Stimulated activated CD4-positive, alpha-beta T cell treated with anti-CD3 and anti-CD28 coated beads, Interleukin-15, amount 100 ng/mL, for 1 hour (primary cell): ENCODE measurements around the gene ATP6V1C2.

Experiments
- DNase-seq, 2 donors: peaks; one replicate each; pipeline ENCODE4 v3.0.0-alpha.2; 2020; ENCODE audit warnings: low read depth in 1 of 2, low spot score in 1 of 2

ATP6V1C2 gene

DNA sequence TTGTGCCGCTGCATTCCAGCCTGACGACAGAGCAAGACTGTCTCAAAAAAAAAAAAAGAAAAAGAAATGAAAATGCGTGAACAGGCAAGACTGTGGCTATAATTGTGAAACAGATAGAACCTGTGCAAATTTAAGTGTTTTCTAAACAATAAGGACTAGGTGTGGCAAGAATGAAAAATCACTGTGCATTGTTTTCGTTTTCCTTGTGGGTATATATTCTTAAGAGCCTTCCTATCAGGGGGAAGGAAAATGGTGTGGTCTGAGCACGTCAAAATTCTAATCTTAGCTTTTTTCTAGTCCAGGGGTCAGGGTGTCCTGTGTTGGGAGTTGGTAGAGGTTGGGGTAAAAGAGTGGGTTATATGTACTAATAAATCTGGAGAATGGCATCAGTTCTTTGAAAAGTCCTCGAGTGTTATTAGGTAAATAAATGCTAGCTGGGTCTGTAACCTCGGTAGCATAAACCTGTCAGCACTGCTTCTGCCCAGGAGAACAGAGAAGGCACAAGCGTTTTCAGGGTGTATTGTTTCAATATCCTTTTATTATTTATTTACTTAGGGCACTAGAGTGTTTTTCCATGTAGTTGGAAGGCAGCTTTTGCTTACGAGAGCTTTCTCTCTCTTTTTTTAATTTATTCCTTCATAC is 11.6 kb downstream of the ATP6V1C2 start:
- DNase-seq, result no peak

DNA sequence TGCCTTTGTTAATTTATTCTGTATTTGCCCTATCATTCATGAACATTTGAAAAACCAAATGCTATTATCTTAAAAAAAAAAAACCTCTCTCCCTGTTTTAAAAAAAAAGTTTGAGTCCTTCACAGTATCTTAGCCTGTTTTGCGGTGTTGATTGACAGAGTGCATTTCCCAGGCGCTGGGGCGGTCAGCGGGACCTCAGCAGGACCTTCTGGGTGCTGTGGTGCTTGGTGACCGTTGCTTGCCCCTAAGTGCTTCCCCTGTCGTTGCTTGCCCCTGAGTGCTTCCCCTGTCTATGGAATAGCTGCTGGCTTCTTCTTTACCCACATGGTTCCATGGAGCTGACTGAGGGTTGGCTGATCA is 12.1 kb downstream of the ATP6V1C2 start:
- DNase-seq, result no peak

DNA sequence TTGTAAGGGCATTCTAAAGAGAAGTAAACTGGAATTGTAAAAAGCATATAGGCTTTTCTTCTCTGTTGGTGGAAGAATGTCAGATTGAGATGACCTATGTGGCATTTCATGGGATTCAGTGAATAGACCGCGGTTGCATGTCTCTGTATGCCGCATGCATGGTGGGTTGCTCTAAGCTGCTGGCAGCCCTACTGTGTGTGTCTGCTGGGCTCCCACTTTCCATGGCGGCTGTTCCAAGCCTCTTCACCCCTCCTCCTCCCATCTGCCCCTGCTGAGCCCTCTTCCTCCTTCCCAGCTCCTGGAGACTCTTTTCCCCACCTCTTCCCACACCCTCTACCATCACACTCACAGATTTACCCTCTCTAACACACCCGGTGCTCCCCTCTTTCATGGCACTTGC is 12.6 kb downstream of the ATP6V1C2 start:
- DNase-seq, result no peak

DNA sequence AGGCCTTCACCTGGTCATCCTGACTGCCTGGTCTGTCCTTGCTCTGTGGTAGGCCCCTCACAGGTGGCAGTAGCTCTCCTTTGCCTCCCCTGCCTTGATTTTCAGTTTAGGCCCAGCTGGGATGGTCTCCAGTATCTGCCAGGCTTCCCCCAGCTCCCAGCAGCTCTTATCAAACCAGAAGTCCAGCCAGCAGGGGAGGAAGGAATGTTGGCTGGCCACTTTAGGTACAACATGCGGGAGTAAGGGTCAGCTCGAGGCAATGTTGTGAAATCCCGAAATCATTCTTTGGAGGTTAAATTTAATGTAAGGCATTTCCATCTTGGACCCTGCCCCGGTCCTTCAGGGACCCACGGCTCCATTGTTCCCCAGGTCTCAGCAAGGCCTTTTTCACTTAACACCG is 16.8 kb downstream of the ATP6V1C2 start:
- no peak for DNase-seq

DNA sequence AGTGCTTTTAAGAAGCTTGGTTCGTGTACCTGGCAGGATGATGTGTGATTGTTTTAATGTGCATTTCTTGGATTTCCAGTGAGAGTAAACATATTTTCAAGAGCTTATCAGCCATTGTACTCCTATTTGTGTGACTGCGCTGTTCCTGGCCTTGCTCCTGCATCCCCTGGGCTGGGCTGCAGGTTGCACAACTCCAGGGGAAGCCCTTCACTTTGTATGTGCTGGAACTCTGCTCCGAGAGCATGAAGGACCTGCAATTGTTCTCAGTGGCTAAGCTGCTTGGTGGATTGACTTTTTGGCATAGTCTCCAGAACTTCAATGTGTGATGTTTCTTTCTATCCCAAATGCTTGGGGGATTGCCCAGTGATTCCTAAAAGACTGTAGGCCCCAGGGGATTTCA is 18.8 kb downstream of the ATP6V1C2 start:
- DNase-seq, result no peak

DNA sequence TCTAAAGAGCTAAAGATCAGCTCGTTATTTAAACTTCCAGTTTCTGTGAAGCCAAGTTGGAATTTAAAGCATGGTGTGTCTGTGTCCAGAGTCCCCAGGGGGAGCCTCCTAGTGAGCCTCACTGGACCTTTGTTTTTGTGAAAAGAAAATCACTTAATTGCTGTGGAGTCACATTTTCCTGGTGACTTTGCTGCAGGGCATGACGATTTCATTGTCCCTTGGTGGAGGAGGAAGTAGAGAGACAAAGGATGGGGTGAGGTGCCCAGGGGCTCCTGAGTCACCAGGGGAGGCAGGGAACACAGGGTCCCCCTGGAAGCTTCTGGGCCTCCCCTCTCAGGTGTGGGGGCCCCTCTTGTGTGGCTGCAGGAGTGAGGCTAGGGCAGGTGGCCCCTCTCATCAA is 19.7 kb downstream of the ATP6V1C2 start:
- DNase-seq, result no peak

DNA sequence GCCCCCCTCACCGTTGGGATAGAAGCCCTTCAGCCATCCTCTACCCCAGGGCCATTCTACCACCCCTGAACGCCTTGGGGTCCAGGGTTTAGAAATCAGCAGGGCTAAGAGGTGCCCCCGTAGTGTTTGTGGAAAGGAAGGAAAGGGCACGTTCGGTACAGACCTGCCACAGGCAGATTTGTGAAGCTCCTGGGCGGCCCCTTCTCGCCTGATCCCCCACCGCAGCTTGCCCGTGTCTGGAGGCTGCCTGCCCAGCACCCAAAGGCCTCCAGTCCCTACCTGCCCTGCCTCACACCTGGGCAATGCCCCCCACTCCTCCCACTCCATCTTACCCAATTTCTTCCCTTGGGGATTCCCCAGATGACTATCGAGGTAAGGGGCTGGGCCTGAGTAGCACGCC is 21.2 kb downstream of the ATP6V1C2 start:
- DNase-seq, result no peak

DNA sequence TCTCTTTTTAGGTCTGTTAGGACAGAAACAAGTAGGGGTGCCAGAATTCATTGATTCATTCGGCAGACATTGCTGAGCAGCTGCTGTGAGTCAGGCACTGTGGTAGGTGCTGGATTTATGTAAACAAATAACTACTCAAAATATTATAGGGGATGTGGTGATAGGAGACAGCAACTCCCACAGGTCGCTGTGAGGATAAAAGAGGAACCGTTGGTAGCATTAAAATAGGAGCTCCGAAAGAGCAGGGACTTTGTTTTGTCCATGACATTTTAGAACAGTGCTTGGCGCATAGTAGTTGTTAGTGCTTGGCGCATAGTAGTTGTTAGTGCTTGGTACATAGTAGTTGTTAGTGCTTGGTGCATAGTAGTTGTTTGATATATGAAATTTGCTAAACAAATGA is 29.2 kb downstream of the ATP6V1C2 start:
- no peak for DNase-seq

DNA sequence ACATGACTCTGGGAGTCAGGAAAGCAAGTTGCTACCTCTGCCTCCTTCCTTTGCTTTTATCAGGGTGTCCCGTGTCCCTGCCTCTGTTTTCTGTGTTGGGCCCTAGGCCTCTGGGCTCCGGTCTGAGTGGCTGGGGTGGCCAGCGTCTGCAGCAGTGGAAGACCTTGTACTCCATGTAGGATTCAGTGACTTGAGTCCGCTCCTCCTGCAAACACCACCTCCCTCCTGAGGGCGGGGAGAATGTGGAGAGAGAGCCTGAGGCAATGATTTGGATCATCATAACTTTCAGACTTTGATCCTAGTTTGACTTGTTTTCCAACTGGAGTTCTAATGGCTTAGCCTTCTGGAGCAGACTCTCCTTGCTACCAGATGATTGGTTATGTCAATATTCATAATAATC is 30.8 kb downstream of the ATP6V1C2 start:
- DNase-seq, result no peak

DNA sequence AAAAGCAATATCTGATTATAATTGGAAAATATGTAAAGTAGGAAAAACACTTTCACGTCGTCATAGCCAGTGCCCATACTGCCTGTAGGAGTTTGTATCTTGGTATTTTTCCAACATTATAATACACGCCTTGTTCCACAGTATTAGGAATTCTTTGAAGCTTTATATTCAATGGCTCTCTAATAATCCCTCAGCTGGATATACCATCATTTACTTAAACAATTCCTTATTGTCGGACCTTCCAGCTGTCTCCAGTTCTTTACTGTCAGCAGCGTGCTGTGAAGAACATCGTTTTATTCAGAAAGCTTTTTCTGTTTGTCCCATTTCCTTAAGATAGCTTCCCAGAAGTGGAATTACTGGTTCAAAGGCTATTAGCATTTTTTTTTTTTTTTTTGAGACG is 31.7 kb downstream of the ATP6V1C2 start:
- no peak for DNase-seq

DNA sequence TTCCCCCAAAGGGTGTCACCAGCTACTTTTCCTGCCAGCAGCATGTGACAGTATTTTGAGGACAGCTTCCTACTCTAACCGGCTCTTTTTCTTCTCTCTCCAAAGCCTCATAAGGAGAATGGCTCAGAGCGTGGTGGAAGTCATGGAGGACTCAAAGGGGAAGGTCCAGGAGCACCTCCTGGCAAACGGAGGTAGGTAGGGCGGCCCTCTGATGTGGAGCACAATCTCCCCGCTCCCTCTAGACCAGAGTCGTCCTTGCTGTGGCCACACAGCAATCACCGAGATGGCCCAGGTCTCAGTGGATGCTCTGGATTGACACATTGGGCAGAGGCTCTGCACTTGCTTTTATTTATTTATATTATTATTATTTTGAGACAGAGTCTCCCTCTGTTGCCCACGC is 32.4 kb downstream of the ATP6V1C2 start:
- no peak for DNase-seq

DNA sequence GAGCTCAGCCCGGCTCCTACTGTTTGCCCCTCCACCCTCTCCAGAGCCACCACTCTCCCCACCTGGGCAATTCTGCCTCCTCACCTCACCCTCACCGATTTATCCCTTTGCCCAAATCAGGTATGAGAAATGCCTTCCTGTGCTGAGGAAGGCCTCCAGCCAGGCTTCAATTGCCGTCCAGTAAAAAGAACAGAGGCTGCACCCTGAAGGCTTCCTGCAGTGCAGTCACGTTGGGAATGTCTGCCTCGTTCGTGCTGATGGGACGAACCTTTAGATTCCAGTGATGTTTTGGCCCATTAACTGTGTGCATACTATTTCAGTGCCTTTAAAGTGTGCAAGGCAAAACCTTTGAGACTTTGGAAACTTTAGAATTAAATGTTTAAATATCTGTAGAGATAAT is 34.2 kb downstream of the ATP6V1C2 start:
- DNase-seq, result no peak

DNA sequence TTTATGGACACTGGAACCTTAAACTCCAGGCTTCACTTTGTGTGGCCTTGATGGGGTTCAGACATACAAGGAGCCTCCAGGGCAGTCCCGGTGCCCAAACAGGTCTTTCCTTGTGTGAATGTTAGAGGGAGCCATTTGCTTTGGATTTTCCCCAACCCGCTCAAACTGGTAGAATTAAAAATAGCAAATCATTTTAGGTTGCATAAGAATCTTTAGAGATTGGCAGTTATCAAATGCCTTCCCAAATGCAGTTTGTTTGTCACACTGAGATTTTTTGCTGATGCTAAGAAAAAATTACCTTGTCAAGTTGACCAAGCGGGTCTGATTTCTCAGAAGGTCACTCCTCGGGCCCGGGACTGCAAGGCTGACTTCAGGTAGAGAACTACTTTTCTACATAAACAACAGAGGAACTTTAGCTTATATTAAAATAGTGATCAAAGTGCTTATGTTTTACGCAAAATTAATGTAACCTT is 36.4 kb downstream of the ATP6V1C2 start:
- no peak for DNase-seq

DNA sequence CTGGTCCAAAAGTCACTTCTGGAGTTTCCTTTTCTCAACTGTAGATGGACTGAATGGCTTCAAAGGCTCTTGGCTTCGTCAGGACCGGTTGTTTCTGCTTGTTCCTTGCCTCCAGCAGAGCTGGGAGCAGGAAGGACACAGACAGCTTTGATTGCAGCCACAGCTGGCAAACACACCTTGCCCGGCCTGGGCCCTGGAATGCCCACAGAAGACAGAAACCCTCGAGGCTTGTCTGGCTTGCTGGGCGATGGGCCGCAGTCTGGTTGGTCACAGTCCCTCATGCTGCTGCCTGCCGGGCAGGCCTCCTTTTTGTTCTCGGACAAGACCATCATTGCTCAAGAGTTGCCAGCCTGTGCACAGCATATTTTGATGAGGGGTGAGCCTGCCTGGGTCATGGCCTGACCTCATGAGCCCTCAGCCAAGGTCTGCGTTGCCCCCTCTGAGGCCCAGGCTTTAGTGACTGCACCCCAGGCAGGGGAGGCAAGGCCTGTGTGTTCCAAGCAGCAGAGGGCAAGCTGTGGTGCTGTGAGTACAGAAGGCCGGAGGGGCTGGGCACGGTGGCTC is 37.8 kb downstream of the ATP6V1C2 start:
- no peak for DNase-seq

DNA sequence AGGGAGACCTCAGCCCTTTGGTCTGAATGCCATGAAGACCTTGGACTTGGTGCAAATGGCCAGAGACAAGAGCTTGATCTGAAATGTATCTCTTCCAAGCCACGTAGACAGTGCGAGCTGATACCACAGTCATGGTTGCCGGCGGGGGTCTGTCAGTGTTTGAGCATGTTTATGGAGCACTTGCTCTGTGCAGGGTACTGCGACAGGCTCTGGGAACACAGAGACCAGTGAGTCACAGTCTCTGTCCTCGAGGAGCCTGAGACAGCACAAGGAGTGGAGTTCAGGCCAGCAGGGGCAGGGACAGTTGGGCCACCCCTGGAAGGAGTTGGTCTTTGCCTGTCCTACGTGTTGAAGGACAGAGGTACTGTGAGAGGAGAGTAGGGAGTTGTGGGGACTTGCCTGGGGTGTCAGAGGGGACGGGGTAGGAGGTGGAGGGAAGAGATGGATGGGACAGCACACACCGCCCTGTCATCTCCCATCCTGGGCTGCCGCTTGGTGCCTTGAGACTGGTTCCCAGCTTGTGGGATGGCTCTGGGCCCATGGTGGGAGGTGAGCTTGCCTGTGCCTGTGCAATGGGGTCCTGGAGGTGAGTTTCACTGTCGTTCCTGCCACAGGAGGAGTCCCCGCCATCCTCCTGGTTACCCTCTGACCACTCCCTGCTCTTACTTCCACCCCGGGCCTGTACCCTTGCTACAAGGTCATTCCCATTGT is 39.5 kb downstream of the ATP6V1C2 start:
- no peak for DNase-seq

DNA sequence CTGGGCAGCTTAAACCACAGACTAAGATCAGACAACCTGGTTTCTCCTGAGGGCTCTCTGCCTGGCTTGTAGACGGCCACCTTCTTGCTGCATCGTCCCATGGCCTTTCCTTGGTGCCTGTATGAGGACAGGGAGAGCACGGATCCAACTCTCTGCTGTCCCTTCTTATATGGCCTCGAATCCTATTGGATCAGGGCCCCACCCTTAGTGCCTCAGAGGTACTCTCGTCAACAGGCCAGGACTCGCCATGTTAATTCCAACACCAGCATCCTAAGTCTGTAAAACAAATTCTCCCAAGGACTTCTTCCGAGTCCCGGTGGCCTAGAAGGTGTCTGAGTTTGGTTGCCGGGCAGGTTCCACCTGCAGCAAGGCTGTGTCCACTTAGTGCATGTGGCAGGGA is 40.2 kb downstream of the ATP6V1C2 start:
- no peak for DNase-seq

DNA sequence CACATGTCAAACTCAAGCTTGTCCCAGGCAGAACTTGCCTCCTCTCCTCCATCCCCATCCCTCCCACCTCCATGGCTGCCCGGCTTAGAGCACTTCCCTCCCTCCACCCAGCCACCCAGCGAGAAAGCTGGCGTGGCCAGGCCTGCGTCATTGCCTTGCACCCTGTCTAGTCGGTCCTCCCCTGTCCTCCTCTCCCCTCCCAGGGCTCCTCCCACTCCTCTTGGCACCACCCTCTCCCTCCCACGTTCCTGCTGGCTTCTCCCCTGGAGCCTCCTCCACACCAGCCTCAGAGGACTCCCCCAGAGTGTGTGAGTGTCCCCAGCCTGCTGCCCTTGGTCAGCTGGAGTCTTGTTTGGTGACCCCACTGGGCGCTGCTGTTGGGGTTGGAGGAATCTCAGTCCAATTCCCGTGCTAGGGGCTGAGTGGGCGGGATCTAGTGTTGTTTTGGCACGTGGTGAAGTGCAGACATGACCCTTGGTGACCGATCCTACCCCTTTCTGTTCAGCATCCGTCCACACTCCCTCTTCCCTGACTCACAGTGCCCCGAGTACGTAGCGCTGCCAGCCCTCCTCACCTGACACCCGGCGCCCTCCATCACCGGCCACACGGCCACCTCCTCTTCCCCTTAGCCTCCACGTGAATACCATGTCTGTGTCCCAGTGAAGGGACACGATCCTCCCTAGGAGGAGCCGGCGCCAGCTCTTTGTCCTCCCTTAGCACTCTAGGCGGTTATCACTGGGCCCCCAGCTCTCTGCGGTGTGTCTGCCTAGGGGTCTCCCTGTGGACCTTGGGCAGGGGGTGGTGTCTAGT is 41.4 kb downstream of the ATP6V1C2 start:
- no peak for DNase-seq

DNA sequence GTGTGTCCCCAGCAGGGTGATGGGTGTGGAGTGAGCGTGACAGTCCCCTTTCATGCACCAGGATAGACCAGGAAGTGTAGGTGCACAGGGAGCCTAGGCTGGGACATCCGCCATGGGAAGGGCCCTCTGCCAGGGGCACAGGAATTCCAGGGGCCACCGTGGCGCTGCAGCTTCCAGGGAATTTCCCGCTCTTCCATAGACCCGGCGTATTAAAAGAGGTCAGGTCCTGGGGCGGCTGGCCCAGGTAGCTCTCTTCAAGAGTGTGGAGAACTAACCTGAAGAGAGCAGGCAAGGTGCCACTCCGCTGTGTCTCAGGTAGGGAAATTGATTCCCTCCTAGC is 42.0 kb downstream of the ATP6V1C2 start:
- DNase-seq, result no peak

DNA sequence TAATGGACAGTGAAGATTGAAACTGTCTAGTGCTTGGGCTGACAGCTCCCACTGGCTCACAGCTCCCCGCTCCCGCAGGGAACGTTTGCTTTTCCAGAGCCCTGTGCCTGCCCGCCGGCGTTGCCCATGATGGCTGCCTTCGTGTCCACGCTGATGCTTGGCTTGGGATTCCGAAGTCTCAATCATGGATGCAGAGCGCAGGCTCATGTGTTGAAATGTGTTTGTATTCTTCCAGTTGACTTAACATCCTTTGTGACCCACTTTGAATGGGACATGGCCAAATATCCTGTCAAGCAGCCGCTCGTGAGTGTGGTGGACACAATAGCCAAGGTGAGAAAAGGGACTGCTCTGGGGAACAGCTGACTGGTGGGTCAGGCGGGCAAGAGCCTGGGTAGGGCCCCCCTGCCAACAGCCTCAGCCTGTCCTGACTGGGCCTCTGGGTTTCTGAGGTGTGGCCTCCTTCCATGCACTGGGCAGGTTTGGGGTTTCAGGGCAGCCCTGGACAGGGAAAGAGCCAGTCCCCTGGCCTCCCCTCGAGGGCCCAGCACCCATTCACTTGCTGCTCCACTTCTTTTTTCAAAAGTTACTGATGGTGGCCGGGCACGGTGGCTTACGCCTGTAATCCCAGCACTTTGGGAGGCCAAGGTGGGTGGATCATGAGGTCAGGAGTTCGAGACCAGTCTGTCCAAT is 42.8 kb downstream of the ATP6V1C2 start:
- no peak for DNase-seq

DNA sequence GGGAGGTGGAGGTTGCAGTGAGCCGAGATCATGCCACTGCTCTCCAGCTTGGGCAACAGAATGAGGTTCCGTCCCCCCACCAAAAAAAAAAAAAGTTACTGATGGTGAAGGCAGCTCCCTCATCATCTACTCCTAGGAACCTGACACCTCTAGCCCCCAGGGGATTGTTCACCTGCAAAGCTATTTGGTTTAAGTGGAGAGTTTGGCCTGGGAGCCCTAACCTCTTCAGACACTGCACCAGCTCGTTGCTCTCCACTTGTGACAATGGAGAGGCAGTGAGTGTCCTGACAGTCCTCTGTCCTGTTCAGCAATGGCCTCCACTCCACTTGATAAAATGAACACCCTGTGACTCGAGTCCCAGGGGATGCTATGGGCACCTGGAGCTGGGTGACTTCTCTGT is 43.5 kb downstream of the ATP6V1C2 start:
- DNase-seq, result no peak

DNA sequence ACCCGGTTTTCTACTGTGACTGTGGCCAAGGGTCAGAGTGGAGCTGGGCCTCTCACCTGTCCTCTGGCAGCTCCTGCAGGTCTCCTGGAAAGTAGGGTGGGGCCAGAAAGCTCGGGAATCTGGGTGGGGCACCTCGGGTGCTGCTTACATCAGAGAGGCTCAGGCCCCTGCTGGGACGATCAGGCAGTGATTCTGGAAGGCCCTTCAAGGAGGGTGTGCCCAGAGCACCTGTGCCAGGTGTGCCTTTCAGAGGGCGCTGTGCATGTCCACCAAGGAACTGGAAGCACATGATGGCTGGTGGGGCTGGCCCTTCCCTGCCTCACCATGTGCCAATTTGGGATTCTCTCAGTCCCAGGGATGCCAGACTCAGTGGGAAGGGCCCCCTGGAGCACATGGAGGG is 44.0 kb downstream of the ATP6V1C2 start:
- DNase-seq, result no peak

DNA sequence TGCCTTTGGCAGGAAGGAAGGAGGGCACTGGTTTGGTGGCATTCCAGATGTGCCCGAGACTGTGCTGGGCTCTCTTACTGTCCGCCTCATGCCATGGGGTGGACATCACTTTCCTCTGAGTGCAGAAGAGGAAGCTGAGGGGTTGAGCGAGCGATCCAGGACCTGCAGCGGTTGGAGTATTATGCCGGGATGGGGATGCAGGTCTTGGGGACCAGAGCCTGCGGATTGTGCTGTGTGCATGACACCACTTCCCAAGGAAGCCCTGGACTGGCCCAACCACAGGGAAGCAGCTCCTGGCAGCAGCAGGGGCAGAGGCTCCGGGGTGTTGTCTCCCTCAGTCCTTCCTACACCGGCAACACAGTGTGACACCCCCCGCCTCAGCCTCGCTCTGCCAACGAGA is 44.5 kb downstream of the ATP6V1C2 start:
- DNase-seq, result no peak
